Measurements from ENCODE around the gene DNAH7.

DNAH7 gene

DNA sequence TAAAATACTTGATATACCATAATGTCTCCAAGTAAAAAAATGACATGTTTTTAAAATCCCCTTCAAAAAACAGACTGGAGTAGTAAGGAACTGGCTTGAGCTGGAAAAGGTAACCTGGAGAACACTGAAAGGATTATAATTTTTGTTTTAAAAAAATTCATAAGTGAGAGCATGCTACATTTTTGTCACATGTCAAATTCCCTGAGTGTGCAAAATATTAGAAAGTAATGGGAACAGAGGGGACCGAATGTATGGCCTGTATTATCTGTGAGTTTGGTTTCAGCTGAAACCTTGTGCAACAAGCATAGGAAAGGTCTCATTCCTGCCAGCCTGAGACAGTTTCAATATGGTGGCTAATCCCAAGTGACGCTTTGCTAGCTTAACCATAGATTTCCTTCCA lies 209.1 kb downstream of the DNAH7 start:
- DNase-seq: no peak

GRCh38 chr2:195857132-195857531 lies 211.5 kb downstream of the DNAH7 start:
- no peak for DNase-seq

DNA sequence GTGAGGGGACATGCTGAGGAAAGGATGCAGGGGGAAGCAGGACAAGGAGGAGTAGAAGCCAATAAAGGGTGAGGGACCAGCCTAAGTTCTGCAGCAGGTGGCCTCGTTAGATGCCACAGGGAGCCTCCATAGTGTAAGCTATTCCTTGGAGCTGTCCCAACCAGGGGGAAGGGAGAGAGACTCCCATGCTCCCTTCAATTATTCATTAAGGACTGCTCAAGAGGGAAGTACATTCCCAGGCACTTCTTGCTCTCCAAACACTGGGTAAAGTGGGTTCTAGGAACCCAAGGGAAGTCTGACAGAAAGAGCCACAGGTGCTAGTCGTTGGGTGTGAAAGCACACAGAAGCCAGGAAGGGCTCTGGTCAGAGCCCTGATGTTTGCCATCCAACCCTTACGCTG lies 217.9 kb downstream of the DNAH7 start:
- DNase-seq: no peak

DNA sequence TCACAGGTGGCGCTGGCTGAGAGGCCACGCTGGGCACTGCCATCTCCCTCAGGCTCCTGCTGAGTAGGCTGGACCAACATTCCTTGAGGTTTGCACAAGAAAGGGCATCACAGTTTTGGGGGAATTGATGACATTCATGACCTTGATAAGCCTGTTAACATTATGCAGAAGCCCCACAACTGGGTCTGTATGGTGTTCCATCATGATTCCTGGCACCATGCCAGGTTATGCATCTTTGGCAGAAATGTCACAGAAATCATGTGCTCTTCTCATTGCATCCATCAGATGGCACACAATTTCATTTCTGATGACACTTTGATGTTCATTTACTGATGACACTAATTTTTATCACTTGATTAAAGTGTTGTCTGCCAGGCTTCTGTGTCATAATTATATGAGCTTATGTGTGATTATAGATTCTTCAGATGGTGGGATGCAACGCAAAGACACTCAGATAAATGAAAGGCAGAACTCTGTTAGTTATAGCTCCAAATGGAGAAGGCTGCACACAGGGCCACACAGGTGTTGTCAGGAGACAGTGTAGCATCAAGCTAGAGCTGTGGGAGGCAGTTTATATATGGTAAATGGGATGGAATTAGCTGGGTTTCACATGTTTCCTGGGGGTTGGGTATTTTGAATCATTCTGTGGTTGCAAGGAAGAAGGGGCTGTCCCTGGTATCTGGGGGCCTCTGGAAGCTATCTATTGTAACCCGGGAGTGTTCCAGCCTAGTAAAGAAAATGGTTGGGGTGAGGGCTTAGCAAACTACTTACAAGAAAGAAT lies 220.3 kb downstream of the DNAH7 start:
- no peak for DNase-seq

- DNase-seq: no peak
Observed at GRCh38 chr2:195842932-195843331, 225.7 kb downstream of the DNAH7 start.

DNA sequence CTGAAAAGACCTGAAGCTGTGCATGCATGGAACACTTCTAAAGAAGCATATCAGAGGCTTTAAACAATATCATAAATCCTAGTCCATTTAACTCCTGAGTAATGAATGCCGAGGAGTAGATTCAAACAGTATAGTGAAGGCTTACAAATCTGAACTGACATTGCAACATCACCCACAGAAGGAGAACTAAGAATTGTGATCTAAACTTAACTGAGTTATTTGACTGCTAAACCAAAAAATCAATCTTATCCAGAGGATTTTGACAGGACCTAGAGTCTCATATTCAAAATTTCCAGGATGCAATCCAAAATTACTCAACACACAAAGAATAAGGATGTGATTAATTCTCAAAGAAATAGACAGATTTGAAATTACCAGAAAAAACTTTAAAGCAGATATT lies 230.6 kb downstream of the DNAH7 start:
- DNase-seq: peak; percentile 30 to 45

GRCh38 chr2:195836002-195836401 lies 232.6 kb downstream of the DNAH7 start:
- no peak for DNase-seq

DNA sequence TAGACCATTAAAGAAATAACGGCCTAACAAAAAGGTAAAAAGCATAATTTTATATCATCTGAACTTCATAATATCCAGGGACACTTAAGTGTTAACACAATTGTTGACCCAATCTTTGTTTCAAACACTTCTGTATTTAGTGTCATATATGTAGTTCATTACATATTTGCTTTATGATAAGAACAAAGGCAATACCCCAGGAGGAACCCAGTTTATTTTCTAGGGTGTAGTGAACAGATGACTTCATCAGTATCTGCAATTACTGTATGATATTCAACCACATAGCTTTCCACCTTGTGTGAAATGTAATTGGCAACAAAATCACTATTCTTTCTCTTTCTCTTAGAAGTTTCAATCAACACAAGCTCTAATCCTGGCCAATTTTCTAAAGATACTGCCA lies 233.8 kb downstream of the DNAH7 start:
- DNase-seq: no peak

DNA sequence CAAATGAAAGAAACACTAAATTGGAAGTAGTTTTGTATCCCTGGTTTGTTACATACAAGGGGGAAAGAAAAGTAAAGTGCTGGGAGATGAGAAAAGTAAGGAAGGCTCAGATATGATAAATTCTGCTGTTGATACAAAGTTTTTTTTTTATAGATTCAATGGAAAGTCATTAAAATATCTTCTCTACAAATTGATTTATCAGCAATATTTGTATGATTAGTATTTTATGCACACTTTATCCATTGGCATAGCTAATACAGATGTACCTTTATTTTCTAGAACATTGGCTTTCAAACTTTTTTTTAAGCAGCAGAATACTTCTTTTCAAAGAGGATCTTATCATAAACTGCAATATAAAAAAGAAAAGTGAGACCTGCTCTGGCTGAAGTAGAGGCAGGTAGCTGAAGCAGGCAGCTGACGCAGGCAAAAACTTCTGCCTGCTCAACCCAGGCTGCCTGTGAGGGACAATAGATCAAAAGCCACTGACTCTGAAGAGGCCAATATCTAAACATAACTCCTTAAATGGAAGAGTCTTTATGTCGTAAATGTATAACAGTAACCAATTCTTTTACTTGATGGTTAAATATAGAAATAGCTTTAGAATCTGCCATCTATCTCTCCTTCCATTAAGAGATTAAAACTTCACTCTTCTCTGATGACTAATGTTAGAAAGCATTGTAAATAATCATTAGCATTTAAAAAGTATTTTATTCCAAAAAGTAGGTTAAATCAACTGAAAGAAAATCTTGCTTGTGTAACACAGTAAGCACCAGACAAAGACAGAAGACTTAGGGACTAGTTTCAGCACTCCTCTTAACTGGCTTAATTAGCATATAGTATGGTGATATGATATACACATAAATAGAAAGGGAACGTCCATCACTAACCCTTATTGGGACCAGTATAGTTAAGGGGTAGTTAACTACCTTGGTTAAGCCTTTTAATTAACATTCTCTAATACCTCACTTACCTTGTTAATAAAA lies 237.4 kb downstream of the DNAH7 start:
- DNase-seq: no peak

GRCh38 chr2:195824478-195824877 lies 244.2 kb downstream of the DNAH7 start:
- DNase-seq: no peak

- DNase-seq: no peak
Observed at GRCh38 chr2:195823206-195823605, 245.4 kb downstream of the DNAH7 start.

DNA sequence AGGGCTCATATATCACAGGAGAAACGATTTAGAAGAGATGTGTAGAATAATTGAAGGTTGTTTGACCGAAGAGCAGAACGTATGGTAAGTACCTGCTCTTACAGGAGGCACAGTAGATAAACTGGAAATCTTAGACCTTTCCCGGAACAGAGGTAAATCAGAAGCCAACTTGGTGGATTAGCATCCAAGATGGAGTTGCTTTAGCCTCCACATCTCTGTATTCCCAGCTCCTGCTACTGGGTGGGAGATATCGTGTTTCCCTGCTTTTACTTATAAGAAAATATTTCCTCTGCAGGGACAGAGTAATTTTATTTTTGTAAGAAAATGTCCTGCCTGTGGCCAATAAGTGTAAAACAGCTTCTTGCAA lies 247.1 kb downstream of the DNAH7 start:
- no peak for DNase-seq

- DNase-seq: no peak
Observed at GRCh38 chr2:195820867-195821565, 247.6 kb downstream of the DNAH7 start.

DNA sequence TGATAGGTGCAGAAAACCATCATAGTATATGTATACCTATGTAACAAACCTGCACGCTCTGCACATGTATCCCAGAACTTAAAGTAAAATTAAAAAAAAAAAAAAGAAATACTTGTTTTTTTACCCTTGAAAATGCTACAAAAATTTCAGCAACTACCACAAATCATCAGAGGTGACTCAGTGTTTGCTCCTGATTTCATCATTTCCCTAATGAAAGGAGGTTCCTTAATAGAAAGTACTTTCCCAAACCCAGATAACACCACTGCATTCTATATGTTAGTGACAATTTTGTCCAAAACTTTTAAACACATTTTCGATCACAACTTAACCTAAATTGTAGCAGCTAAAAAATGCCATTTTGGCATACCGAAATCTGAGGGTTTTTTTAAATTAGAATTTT lies 248.3 kb downstream of the DNAH7 start:
- peak; percentile 55 to 65 for DNase-seq

- no peak for DNase-seq
Observed at GRCh38 chr2:195819276-195819675, 249.4 kb downstream of the DNAH7 start.

DNA sequence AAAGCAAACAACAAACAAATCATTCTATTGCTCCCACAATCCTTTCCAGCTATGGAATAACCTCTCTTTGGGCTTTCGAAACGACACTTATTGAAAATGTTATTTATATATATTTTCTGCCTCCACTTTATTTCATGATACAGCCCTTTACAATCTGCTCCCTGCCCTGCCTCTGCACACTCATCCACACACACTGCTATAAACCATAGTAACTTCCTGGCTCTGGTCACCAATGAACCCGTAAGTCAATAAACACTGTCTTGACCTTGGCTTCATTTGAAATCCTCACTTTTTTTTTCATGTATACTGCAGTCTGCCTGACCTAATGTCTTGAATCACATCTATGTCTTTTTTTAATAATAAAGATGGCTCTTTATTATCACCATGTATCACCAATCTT lies 250.1 kb downstream of the DNAH7 start:
- DNase-seq: no peak

- DNase-seq: no peak
Observed at GRCh38 chr2:195818106-195818505, 250.5 kb downstream of the DNAH7 start.

- no peak for DNase-seq
Observed at GRCh38 chr2:195815083-195815482, 253.6 kb downstream of the DNAH7 start.

- no peak for DNase-seq
Observed at GRCh38 chr2:195813421-195813820, 255.2 kb downstream of the DNAH7 start.

GRCh38 chr2:195810340-195811098 lies 258.1 kb downstream of the DNAH7 start:
- DNase-seq: no peak

DNA sequence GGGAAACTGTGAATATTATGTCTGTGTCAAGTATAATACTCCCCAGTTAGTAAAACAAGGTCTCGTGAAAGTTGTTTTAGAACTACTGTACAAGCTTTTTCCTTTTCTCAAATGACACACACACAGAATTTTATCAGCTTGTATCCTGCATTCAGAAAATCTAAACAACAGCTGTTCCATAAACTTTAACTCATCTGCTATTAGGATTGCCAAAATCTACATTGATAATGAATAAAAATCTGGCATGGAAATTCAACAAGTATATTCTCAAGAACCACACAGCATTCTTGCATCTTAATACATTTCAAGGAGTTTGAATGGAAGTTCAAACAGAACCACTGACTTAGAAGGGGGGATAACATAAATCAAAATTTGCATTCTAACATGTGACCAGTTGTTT lies 260.4 kb downstream of the DNAH7 start:
- DNase-seq: no peak

GRCh38 chr2:195805283-195805976 lies 263.2 kb downstream of the DNAH7 start:
- DNase-seq: no peak

Data from inflammatory macrophage (primary cell).